Activated CD8-positive, alpha-beta memory T cell treated with anti-CD3 and anti-CD28 coated beads for 36 hours (primary cell): ENCODE results near the gene MOB3C. TPM values are rescaled to one million over a fixed set of nuclear protein-coding genes. Genes with fewer than 3 reads are reported as not detected.

Source experiments
- CTCF ChIA-PET: fragments of 350-600 bp; sonication (Branson Sonifier 250); formaldehyde crosslinking; loops from one replicate; lab custom pipeline; 2021; ENCODE audit warnings: antibody characterized with exemption; lab: Charles Lee
- POLR2A ChIA-PET: fragments of 350-600 bp; sonication (Branson Sonifier 250); formaldehyde crosslinking; loops from one replicate; lab custom pipeline; 2021; ENCODE audit warnings: antibody characterized with exemption; lab: Charles Lee
- total RNA-seq, 2 experiments: library from RNA; stranded (reverse); gene quantifications; one replicate each; pipeline ENCODE4 v1.2.3, GENCODE V29; 2021

MOB3C gene
- total RNA-seq, 2 experiments from 2014 or later, result 7.6 to 7.7 TPM

GRCh38 chr1:46613661-46614603 is 2.7 kb downstream of the MOB3C start:
- CTCF ChIA-PET, result interaction anchor here (1.5 kb wide), 1 partner anchor 10 kb away, joined by 3 read pairs; the partner anchor contains the start of gene MKNK1
- POLR2A ChIA-PET, result interaction anchor here (1.3 kb wide), 1 partner anchor 10 kb away, joined by 7 read pairs; the partner anchor contains the start of gene MKNK1

- ChIA-PET POLR2A (no interaction called here), CTCF (interaction anchor here (1.5 kb wide), 1 partner anchor 9 kb away, joined by 3 read pairs; the partner anchor contains the start of gene MKNK1)
Observed at GRCh38 chr1:46612937-46613660, 3.5 kb downstream of the MOB3C start.

- CTCF ChIA-PET, result no interaction called here
- POLR2A ChIA-PET, result interaction anchor here (0.7 kb wide), 1 partner anchor 54 kb away, joined by 5 read pairs; no protein-coding TSS in a partner anchor
Observed at GRCh38 chr1:46611691-46612221, 4.9 kb downstream of the MOB3C start.

GRCh38 chr1:46607345-46608130 is 9.1 kb downstream of the MOB3C start:
- POLR2A ChIA-PET, result interaction anchor here (0.7 to 1.9 kb wide), 3 partner anchors 8 to 241 kb away, joined by 3 to 7 read pairs (median 7); partner anchors contain the start of gene MOB3C
- CTCF ChIA-PET, result interaction anchor here (0.5 to 0.7 kb wide), 4 partner anchors 34 to 201 kb away, joined by 3 to 4 read pairs (median 4); no protein-coding TSS in a partner anchor

- ChIA-PET CTCF (interaction anchor here (0.7 kb wide), 2 partner anchors 33 to 84 kb away, joined by 4 read pairs; no protein-coding TSS in a partner anchor), POLR2A (interaction anchor here (1.9 kb wide), 1 partner anchor 10 kb away, joined by 7 read pairs; the partner anchor contains the start of gene MOB3C)
Observed at GRCh38 chr1:46606255-46606965, 10.2 kb downstream of the MOB3C start.

GRCh38 chr1:46605232-46605631 is 11.4 kb downstream of the MOB3C start:
- ChIA-PET POLR2A (interaction anchor here (0.7 to 2.0 kb wide), 2 partner anchors 11 to 23 kb away, joined by 3 to 18 read pairs; partner anchors contain the start of gene MOB3C), CTCF (interaction anchor here (0.8 to 1.0 kb wide), 2 partner anchors 12 to 200 kb away, joined by 3 read pairs; partner anchors contain the start of gene MOB3C)

- CTCF ChIA-PET, result interaction anchor here (0.9 to 1.3 kb wide), 2 partner anchors 10 to 22 kb away, joined by 3 to 5 read pairs; no protein-coding TSS in a partner anchor
- POLR2A ChIA-PET, result interaction anchor here (0.9 to 2.0 kb wide), 6 partner anchors 8 to 64 kb away, joined by 3 to 18 read pairs (median 8); partner anchors contain the start of genes ATPAF1 and MOB3C
Observed at GRCh38 chr1:46603858-46604549, 12.6 kb downstream of the MOB3C start, which contains the start of gene MKNK1. Gene MKNK1 (minus strand): TSS chr1:46604268. CDS start chr1:46583327, 20,941 bp downstream.

- CTCF ChIA-PET, result interaction anchor here (1.3 kb wide), 1 partner anchor 21 kb away, joined by 5 read pairs; no protein-coding TSS in a partner anchor
- POLR2A ChIA-PET, result interaction anchor here (1.0 to 2.0 kb wide), 5 partner anchors 8 to 64 kb away, joined by 3 to 18 read pairs (median 7); partner anchors contain the start of genes ATPAF1 and MOB3C
Observed at GRCh38 chr1:46603481-46603857, 13.1 kb downstream of the MOB3C start.

- ChIA-PET CTCF (interaction anchor here (0.6 kb wide), 1 partner anchor 869 kb away, joined by 6 read pairs; no protein-coding TSS in a partner anchor), POLR2A (no interaction called here)
Observed at GRCh38 chr1:46601257-46602007, 15.2 kb downstream of the MOB3C start.

GRCh38 chr1:46599059-46599970 is 17.3 kb downstream of the MOB3C start:
- ChIA-PET POLR2A (no interaction called here), CTCF (no interaction called here)

- POLR2A ChIA-PET, result no interaction called here
- CTCF ChIA-PET, result no interaction called here
Observed at GRCh38 chr1:46596846-46597245, 19.8 kb downstream of the MOB3C start.

- CTCF ChIA-PET, result no interaction called here
- POLR2A ChIA-PET, result interaction anchor here (1.1 kb wide), 1 partner anchor 8 kb away, joined by 3 read pairs; the partner anchor contains the start of gene MKNK1
Observed at GRCh38 chr1:46596036-46596435, 20.6 kb downstream of the MOB3C start.

GRCh38 chr1:46595127-46595526 is 21.5 kb downstream of the MOB3C start:
- POLR2A ChIA-PET, result interaction anchor here (1.1 kb wide), 1 partner anchor 9 kb away, joined by 3 read pairs; the partner anchor contains the start of gene MKNK1
- CTCF ChIA-PET, result no interaction called here

- POLR2A ChIA-PET, result interaction anchor here (0.7 kb wide), 1 partner anchor 30 kb away, joined by 6 read pairs; no protein-coding TSS in a partner anchor
- CTCF ChIA-PET, result no interaction called here
Observed at GRCh38 chr1:46594063-46594462, 22.5 kb downstream of the MOB3C start.

GRCh38 chr1:46592823-46593222 is 23.8 kb downstream of the MOB3C start:
- CTCF ChIA-PET, result no interaction called here
- POLR2A ChIA-PET, result no interaction called here
